Lung (tissue), 12 donors: Measurements from ENCODE around the gene CNTN5. TPM values are rescaled to one million over a fixed set of nuclear protein-coding genes. Genes with fewer than 3 reads are reported as not detected.

Experiments
- ATAC-seq: fragments of 200-7000 bp; cut with Tn5 transposase; one replicate; pipeline ENCODE4 v1.9.1; 2020; ENCODE audit warnings: moderate number of reproducible peaks; ENCODE audit not compliant: insufficient read depth, low FRiP score
- DNase-seq, 3 donors: peaks; one replicate each; pipeline ENCODE4 v3.0.0-alpha.2; 2013 to 2017
- H3K27ac ChIP-seq, 2 donors: one replicate each; pipeline ENCODE4 v1.5.1; 2013; ENCODE audit warnings: mild to moderate bottlenecking in 2 of 2, moderate library complexity in 2 of 2, control low read depth in 1 of 2, inconsistent platforms in 1 of 2, low read depth in 1 of 2, low read length in 1 of 2
- H3K27me3 ChIP-seq, 3 donors: one replicate each; pipeline ENCODE4 v1.5.1; 2013; ENCODE audit warnings: low read length in 2 of 3; ENCODE audit not compliant: control insufficient read depth in 3 of 3, insufficient read depth in 3 of 3
- H3K36me3 ChIP-seq, 4 donors: one replicate each; pipeline ENCODE4 v1.5.1; 2013; ENCODE audit warnings: low read length in 4 of 4, mild to moderate bottlenecking in 1 of 4, moderate library complexity in 1 of 4; ENCODE audit not compliant: control insufficient read depth in 4 of 4, insufficient read depth in 4 of 4
- H3K4me1 ChIP-seq, 5 donors: one replicate each; pipeline ENCODE4 v1.5.1; 2013; ENCODE audit warnings: low read length in 5 of 5, mild to moderate bottlenecking in 2 of 5, moderate library complexity in 1 of 5; ENCODE audit not compliant: control insufficient read depth in 5 of 5, insufficient read depth in 5 of 5
- H3K4me3 ChIP-seq: one replicate; pipeline ENCODE4 v1.5.1; 2013; ENCODE audit warnings: mild to moderate bottlenecking, control low read depth, moderate library complexity
- H3K9ac ChIP-seq, 2 donors: one replicate each; pipeline ENCODE4 v1.5.1; 2013; ENCODE audit warnings: low read length in 2 of 2, control low read depth in 1 of 2; ENCODE audit not compliant: insufficient read depth in 1 of 2
- H3K9me3 ChIP-seq, 4 donors: one replicate each; pipeline ENCODE4 v1.5.1; 2013; ENCODE audit warnings: low read length in 3 of 4, mild to moderate bottlenecking in 1 of 4, moderate library complexity in 1 of 4; ENCODE audit not compliant: control insufficient read depth in 4 of 4, insufficient read depth in 3 of 4
- WGBS, 2 donors: extraction: QIAGEN DNeasy Blood & Tissue Kit; methylation state at CpG; one replicate each; pipeline ENCODE4 v1.1.7; 2013; 5-methylcytosine and 5-hydroxymethylcytosine counted together
- polyA plus RNA-seq, 2 donors: library from polyadenylated mRNA; stranded (reverse); fragments of 200-250 nt; gene quantifications; one replicate each; pipeline ENCODE4 v1.2.1, GENCODE V29; 2013
- total RNA-seq, 2 donors: library from RNA; depleted of rRNA in 1 of 2; stranded (reverse); fragments of >200 nt in 1 of 2; gene quantifications; one replicate each; pipeline ENCODE4 v1.2.1, GENCODE V29; 2014 to 2021
- TF ChIP-seq, protein P1 (sequence below): IDR thresholded peaks from 2 replicates; pipeline ENCODE4 v1.5.1; 2012; ENCODE audit warnings: mild to moderate bottlenecking; ENCODE audit errors: control extremely low read depth, extremely low read depth
- donor health status: control.
- donor health status: control.
- donor health status: Bipolar disorder and iron deficiency.
- donor health status: healthy.
- donor health status: DM: yes; HTN: yes; CAD: no.

CNTN5 gene
- total and polyA plus RNA-seq, 4 donors, result 0.10 to 0.80 (median 0.44) TPM

DNA sequence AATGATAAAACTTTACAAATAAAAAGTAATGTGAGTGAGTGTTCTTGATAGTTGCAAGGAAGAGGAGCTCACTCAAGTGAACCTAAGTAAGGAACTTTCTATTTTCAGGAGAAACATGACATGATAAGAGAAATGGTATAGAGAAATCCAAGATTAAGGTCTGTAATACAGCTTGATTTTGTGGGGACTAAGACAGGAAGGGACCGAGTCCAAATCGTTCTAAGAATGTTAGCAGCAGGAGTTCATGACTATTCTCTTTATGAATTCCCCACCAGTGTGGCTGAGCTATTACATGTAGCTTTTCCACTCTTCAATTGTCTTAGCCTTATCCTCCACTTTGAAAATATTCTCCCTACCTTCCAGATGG, 967.7 kb downstream of the CNTN5 start:
- Histone ChIP-seq H3K4me1 (peaks cover 0 to 12% (median 0%) of the 10 kb centered on the region in 5 donors), H3K9ac (no peak overlapping the region), H3K9me3 (no peaks in the 10 kb centered on the region), H3K36me3 (no peaks in the 10 kb centered on the region), H3K27ac (no peak overlapping the region), H3K4me3 (no peak overlapping the region), H3K27me3 (no peaks in the 10 kb centered on the region)
- DNase-seq (peak in 1 of 3 donors; percentile 54), ATAC-seq (no peak)
- WGBS, 2 donors, result 63 to 72% methylated on average over 2 of the region's 2 CpGs
- TF ChIP-seq, protein P1, sequence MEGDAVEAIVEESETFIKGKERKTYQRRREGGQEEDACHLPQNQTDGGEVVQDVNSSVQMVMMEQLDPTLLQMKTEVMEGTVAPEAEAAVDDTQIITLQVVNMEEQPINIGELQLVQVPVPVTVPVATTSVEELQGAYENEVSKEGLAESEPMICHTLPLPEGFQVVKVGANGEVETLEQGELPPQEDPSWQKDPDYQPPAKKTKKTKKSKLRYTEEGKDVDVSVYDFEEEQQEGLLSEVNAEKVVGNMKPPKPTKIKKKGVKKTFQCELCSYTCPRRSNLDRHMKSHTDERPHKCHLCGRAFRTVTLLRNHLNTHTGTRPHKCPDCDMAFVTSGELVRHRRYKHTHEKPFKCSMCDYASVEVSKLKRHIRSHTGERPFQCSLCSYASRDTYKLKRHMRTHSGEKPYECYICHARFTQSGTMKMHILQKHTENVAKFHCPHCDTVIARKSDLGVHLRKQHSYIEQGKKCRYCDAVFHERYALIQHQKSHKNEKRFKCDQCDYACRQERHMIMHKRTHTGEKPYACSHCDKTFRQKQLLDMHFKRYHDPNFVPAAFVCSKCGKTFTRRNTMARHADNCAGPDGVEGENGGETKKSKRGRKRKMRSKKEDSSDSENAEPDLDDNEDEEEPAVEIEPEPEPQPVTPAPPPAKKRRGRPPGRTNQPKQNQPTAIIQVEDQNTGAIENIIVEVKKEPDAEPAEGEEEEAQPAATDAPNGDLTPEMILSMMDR, result no peak

GRCh38 chr11:100003985-100004384, 983.2 kb downstream of the CNTN5 start:
- no peak for DNase-seq
- H3K27me3 ChIP-seq, result no peaks in the 10 kb centered on the region
- WGBS, 2 donors, result 71 to 83% methylated on average over 3 of the region's 3 CpGs
- H3K9ac ChIP-seq, result no peak overlapping the region
- no peaks in the 10 kb centered on the region for H3K4me1 ChIP-seq
- ATAC-seq, result no peak
- no peaks in the 10 kb centered on the region for H3K36me3 ChIP-seq
- H3K27ac ChIP-seq, result no peak overlapping the region
- no peak overlapping the region for H3K4me3 ChIP-seq
- TF ChIP-seq, protein P1, result no peak
- H3K9me3 ChIP-seq, result peaks cover 0 to 4% (median 0%) of the 10 kb centered on the region in 4 donors

DNA sequence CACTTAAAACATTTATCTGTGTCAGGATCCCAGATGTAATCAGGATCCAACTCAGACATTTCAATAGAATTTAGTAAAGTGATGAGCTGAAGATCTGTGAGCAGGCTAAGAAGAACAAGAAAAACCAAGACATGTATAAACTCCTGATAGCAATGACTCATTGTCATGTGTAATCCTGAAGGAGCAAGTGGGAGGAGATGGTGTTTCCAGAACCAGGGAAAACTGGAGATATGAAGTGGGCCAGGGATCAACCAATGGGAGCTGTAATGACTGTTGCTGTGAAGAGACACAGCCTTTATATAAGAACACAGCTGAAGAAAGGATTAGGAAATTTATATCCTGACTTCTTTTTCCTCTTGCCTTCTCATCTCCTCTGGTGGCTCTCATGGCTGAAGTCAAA, 983.8 kb downstream of the CNTN5 start:
- H3K27ac ChIP-seq, result no peak overlapping the region
- H3K9me3 ChIP-seq, result peaks cover 0 to 4% (median 0%) of the 10 kb centered on the region in 4 donors
- DNase-seq, result no peak
- TF ChIP-seq, protein P1, result no peak
- no peaks in the 10 kb centered on the region for H3K36me3 ChIP-seq
- no peak overlapping the region for H3K4me3 ChIP-seq
- H3K4me1 ChIP-seq, result no peaks in the 10 kb centered on the region
- ATAC-seq, result no peak
- H3K9ac ChIP-seq, result no peak overlapping the region
- H3K27me3 ChIP-seq, result no peaks in the 10 kb centered on the region

GRCh38 chr11:100008417-100008816, 987.7 kb downstream of the CNTN5 start:
- DNase-seq (no peak), ATAC-seq (no peak)
- H3K4me1 ChIP-seq, result no peaks in the 10 kb centered on the region
- H3K27me3 ChIP-seq, result no peaks in the 10 kb centered on the region
- H3K9me3 ChIP-seq, result no peaks in the 10 kb centered on the region
- H3K4me3 ChIP-seq, result no peak overlapping the region
- 72 to 83% methylated on average over 1 of the region's 1 CpG for WGBS, 2 donors
- no peaks in the 10 kb centered on the region for H3K36me3 ChIP-seq
- H3K9ac ChIP-seq, result no peak overlapping the region
- H3K27ac ChIP-seq, result no peak overlapping the region
- TF ChIP-seq, protein P1, result no peak
